Body of pancreas (tissue), 4 donors: Measurements from ENCODE around the gene FIG4. TPM values are rescaled to one million over a fixed set of nuclear protein-coding genes. Genes with fewer than 3 reads are reported as not detected.

ENCODE experiments used
- ATAC-seq: fragments of 150-250 bp; one replicate; pipeline ENCODE4 v1.9.1; 2016
- DNase-seq, 4 donors: peaks; one replicate each; pipeline ENCODE4 v3.0.0-alpha.2; 2019
- H3K27ac ChIP-seq, 4 donors: fragments of 200-600 bp; sonication (generic); 1 replicate in 3 of 4; 2 replicates in 1 of 4; pipeline versions ENCODE4 v1.5.1 to v1.6.1; 2016 to 2019; ENCODE audit warnings: mild to moderate bottlenecking in 1 of 4, mixed read lengths in 1 of 4, moderate library complexity in 1 of 4
- H3K27me3 ChIP-seq, 2 donors: fragments of 200-600 bp; sonication (generic); one replicate each; pipeline ENCODE4 v1.6.0; 2016; ENCODE audit warnings: mild to moderate bottlenecking in 1 of 2
- H3K36me3 ChIP-seq, 2 donors: fragments of 200-600 bp; sonication (generic); replicated peaks in 1 of 2; 2 replicates each; pipeline ENCODE4 v1.5.1; 2016; ENCODE audit warnings: low read depth in 2 of 2; ENCODE audit not compliant: insufficient read depth in 1 of 2
- H3K4me1 ChIP-seq: fragments of 200-600 bp; sonication (generic); one replicate; pipeline ENCODE4 v1.6.0; 2016
- H3K4me3 ChIP-seq, 2 donors: fragments of 200-600 bp; sonication (generic); 1 replicate in 1 of 2; 2 replicates in 1 of 2; pipeline ENCODE4 v1.5.1; 2016 to 2019
- H3K9me3 ChIP-seq, 3 donors: fragments of 200-600 bp; sonication (generic); 1 replicate in 2 of 3; 2 replicates in 1 of 3; pipeline ENCODE4 v1.5.1; 2016
- POLR2A ChIP-seq, 3 donors: fragments of 450-650 bp; IDR thresholded peaks; one replicate each; pipeline ENCODE4 v1.6.1; 2016; ENCODE audit warnings: antibody characterized with exemption in 3 of 3, mild to moderate bottlenecking in 2 of 3
- WGBS, 2 donors: methylation state at CpG; one replicate each; pipeline ENCODE4 v1.1.5; 2017; 5-methylcytosine and 5-hydroxymethylcytosine counted together
- intact Hi-C: fragments of 100-400 bp; cut with DNase I; formaldehyde crosslinking; loops from one replicate; pipeline ENCODE4 v1.15.1; 2023
- total RNA-seq, 2 donors: library from RNA; depleted of rRNA; stranded (reverse); fragments of >200 nt; gene quantifications; one replicate each; pipeline ENCODE4 v1.1.0, GENCODE V29; 2016
- TF ChIP-seq, protein P1 (sequence below), 7 experiments: fragments of 450-650 bp in 4 of 7; fragments of 200-600 bp in 3 of 7; sonication (generic) in 3 of 7; IDR thresholded peaks; one replicate each; pipeline ENCODE4 v1.5.1; 2016 to 2019; ENCODE audit warnings: antibody characterized with exemption in 7 of 7

FIG4 gene
- total RNA-seq, 2 donors from 2014 or later, result 9.3 to 24.7 TPM

DNA sequence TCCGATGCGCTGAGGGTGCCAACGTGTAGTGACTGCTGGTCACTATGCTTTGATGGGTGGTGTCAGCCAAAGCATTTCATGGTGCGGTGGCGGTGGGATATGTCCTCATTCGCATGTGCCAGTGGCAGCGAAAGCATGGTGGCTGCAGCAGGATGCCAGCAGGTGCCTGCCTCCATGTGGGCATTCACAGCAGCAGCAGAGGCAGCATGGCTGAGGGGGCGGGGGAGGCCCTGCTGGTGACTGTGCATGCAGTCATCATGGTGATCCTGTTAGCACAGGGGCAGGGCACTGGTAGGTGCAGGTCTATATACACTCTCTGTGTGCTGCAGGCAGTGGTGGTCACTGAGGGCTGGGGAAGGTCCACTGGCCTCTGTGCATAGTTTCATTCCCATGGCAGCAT is 22.0 kb downstream of the FIG4 start:
- no peaks in the 10 kb centered on the region for H3K27me3 ChIP-seq
- no peak for DNase-seq
- H3K27ac ChIP-seq, result no peak overlapping the region
- H3K4me3 ChIP-seq, result no peak overlapping the region
- H3K4me1 ChIP-seq, result peaks cover 6% of the 10 kb centered on the region
- 85 to 90% methylated on average over 6 to 8 of the region's 8 CpGs for WGBS, 2 donors
- TF ChIP-seq POLR2A (IDR thresholded peaks at IDR 0.05), result no peak
- TF ChIP-seq, protein P1, sequence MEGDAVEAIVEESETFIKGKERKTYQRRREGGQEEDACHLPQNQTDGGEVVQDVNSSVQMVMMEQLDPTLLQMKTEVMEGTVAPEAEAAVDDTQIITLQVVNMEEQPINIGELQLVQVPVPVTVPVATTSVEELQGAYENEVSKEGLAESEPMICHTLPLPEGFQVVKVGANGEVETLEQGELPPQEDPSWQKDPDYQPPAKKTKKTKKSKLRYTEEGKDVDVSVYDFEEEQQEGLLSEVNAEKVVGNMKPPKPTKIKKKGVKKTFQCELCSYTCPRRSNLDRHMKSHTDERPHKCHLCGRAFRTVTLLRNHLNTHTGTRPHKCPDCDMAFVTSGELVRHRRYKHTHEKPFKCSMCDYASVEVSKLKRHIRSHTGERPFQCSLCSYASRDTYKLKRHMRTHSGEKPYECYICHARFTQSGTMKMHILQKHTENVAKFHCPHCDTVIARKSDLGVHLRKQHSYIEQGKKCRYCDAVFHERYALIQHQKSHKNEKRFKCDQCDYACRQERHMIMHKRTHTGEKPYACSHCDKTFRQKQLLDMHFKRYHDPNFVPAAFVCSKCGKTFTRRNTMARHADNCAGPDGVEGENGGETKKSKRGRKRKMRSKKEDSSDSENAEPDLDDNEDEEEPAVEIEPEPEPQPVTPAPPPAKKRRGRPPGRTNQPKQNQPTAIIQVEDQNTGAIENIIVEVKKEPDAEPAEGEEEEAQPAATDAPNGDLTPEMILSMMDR (IDR thresholded peaks at IDR 0.05), result no peak
- intact Hi-C loops, result no loop called here
- no peaks in the 10 kb centered on the region for H3K9me3 ChIP-seq
- ATAC-seq, result no peak
- no peaks in the 10 kb centered on the region for H3K36me3 ChIP-seq

DNA sequence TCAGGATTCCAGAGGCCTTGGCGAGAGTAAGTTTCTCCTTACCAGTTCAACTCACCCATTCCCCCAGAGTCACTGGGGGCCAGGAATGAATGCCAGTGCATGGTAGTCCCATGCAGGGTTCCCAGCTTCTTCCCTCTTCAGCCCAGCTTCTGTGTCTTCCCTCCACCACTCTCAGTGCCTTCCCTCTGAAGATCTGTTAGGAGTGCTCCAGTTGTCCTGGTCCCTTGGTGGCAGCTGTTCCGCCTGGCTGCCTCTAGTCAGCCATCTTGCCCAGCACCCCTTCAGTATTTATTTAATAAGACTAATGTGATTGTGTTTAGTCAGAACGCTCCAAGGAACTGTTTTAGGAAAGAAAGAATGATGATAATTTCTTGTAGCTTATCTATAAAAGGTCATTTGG is 23.1 kb downstream of the FIG4 start:
- 56 to 75% methylated on average over 2 to 3 of the region's 3 CpGs for WGBS, 2 donors
- H3K4me3 ChIP-seq, result no peak overlapping the region
- no peak for ATAC-seq
- H3K27me3 ChIP-seq, result no peaks in the 10 kb centered on the region
- H3K9me3 ChIP-seq, result no peaks in the 10 kb centered on the region
- no peak overlapping the region for H3K27ac ChIP-seq
- intact Hi-C loops, result no loop called here
- H3K4me1 ChIP-seq, result peaks cover 6% of the 10 kb centered on the region
- TF ChIP-seq, protein P1 (IDR thresholded peaks at IDR 0.05), result no peak
- TF ChIP-seq POLR2A (IDR thresholded peaks at IDR 0.05), result no peak
- H3K36me3 ChIP-seq, result no peaks in the 10 kb centered on the region
- no peak for DNase-seq

DNA sequence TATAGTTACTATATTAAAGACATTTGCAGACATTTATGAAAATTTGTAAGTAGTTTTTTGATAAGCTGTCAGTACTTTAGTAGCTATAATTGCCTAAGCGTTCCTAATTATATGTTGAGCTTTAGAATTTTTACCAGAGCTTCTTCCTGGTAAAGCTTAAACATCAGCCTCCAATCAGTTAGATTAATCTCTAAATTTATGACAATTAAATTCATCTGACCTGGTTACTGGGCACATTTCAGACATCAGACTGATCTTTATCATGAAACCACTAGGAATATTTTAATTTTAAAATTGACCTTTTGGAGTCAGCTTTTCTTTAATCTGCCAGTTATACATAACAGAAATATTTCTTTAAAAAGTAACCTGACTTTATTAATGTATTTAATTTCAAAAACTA is 23.5 kb downstream of the FIG4 start:
- WGBS, 2 donors, result 90 to 97% methylated on average over 1 of the region's 1 CpG
- TF ChIP-seq, protein P1 (IDR thresholded peaks at IDR 0.05), result no peak
- TF ChIP-seq POLR2A (IDR thresholded peaks at IDR 0.05), result no peak
- ATAC-seq (no peak), DNase-seq (no peak)
- no peak overlapping the region for H3K4me3 ChIP-seq
- no peak overlapping the region for H3K27ac ChIP-seq
- H3K9me3 ChIP-seq, result no peaks in the 10 kb centered on the region
- H3K4me1 ChIP-seq, result peaks cover 6% of the 10 kb centered on the region
- H3K27me3 ChIP-seq, result no peaks in the 10 kb centered on the region
- intact Hi-C loops, result no loop called here
- H3K36me3 ChIP-seq, result no peaks in the 10 kb centered on the region

DNA sequence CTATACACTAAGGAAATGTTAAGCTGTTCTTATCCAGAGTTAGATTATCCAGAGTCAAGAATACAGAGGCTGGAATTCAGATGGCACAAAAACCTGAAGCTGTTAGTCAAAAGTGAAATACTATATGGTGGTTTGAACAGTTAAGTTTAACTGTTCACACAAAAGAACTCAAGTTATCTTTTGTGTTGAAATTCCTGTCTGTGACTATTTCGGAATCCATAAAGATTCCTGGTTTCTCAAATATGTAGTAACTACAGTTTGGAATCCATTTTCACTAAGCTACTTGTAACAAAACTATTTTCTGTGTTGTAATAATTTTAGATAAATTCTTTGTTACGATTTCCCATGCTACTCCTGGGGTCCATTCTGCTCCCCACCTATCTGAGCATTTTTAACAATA is 24.5 kb downstream of the FIG4 start:
- H3K36me3 ChIP-seq, result no peaks in the 10 kb centered on the region
- intact Hi-C loops, result no loop called here
- WGBS, 2 donors, result 89 to 96% methylated on average over 2 of the region's 2 CpGs
- H3K4me1 ChIP-seq, result peaks cover 6% of the 10 kb centered on the region
- ATAC-seq (no peak), DNase-seq (no peak)
- no peak for TF ChIP-seq POLR2A (IDR thresholded peaks at IDR 0.05)
- TF ChIP-seq, protein P1 (IDR thresholded peaks at IDR 0.05), result no peak
- no peaks in the 10 kb centered on the region for H3K27me3 ChIP-seq
- no peak overlapping the region for H3K4me3 ChIP-seq
- no peaks in the 10 kb centered on the region for H3K9me3 ChIP-seq
- H3K27ac ChIP-seq, result no peak overlapping the region

DNA sequence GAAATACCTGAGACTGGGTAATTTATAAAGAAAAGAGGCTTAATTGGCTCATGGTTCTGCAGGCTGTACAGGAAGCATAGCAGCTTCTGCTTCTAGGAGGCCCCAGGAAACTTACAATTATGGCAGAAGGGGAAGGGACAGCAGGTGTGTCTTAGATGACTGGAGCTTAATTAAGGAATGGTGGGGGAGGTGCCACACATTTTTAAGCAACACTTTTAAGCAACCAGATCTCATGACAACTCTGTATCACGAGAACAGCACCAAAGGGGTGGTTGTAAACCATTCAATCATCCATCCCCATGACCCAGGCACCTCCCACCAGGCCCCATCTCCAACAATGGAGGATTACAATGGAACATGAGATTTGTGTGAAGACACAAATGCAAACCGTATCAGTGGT is 26.9 kb downstream of the FIG4 start:
- TF ChIP-seq, protein P1 (IDR thresholded peaks at IDR 0.05), result no peak
- no peak for TF ChIP-seq POLR2A (IDR thresholded peaks at IDR 0.05)
- intact Hi-C loops, result no loop called here
- DNase-seq (no peak), ATAC-seq (no peak)
- Histone ChIP-seq H3K36me3 (no peaks in the 10 kb centered on the region), H3K4me3 (no peak overlapping the region), H3K4me1 (peaks cover 6% of the 10 kb centered on the region), H3K27me3 (no peaks in the 10 kb centered on the region), H3K9me3 (no peaks in the 10 kb centered on the region), H3K27ac (no peak overlapping the region)
- WGBS, 2 donors, result 75 to 81% methylated on average over 2 of the region's 2 CpGs
